Fibroblast of skin of right biceps (primary cell): ENCODE measurements around the gene SCN10A.

Experiments
- DNase-seq: peaks from one replicate; pipeline ENCODE4 v3.0.0-alpha.2; 2013

Gene SCN10A

GRCh38 chr3:38717355-38718240 is 98.4 kb downstream of the SCN10A start:
- DNase-seq: no peak

- DNase-seq: peak; percentile 4
These were observed 102.9 kb downstream of the SCN10A start for GRCh38 chr3:38713121-38713520.

- no peak for DNase-seq
These were observed 104.7 kb downstream of the SCN10A start for GRCh38 chr3:38711321-38711720.

GRCh38 chr3:38707730-38708129 is 108.3 kb downstream of the SCN10A start:
- no peak for DNase-seq

- no peak for DNase-seq
These were observed 109.1 kb downstream of the SCN10A start for GRCh38 chr3:38706961-38707360.

- DNase-seq: no peak
These were observed 113.8 kb downstream of the SCN10A start for GRCh38 chr3:38702231-38702630.

GRCh38 chr3:38698760-38699159 is 117.3 kb downstream of the SCN10A start:
- DNase-seq: no peak

GRCh38 chr3:38698061-38698460 is 118.0 kb downstream of the SCN10A start:
- DNase-seq: no peak

- DNase-seq: no peak
These were observed 120.0 kb downstream of the SCN10A start for GRCh38 chr3:38696034-38696433.

GRCh38 chr3:38690185-38690584 is 125.8 kb downstream of the SCN10A start:
- DNase-seq: no peak

- DNase-seq: no peak
These were observed 126.2 kb downstream of the SCN10A start for GRCh38 chr3:38689774-38690173.

- no peak for DNase-seq
These were observed 126.7 kb downstream of the SCN10A start for GRCh38 chr3:38689346-38689745.

GRCh38 chr3:38687321-38687720 is 128.7 kb downstream of the SCN10A start:
- DNase-seq: no peak

- DNase-seq: no peak
These were observed 131.5 kb downstream of the SCN10A start for GRCh38 chr3:38684546-38684945.

GRCh38 chr3:38669668-38670067 is 146.3 kb downstream of the SCN10A start:
- DNase-seq: no peak

GRCh38 chr3:38662544-38662943 is 153.5 kb downstream of the SCN10A start:
- DNase-seq: peak; percentile 11

GRCh38 chr3:38658841-38659240 is 157.2 kb downstream of the SCN10A start:
- no peak for DNase-seq

- no peak for DNase-seq
These were observed 158.6 kb downstream of the SCN10A start for GRCh38 chr3:38657369-38657768.

GRCh38 chr3:38655708-38656300 is 160.2 kb downstream of the SCN10A start:
- peak; percentile 34 for DNase-seq

- no peak for DNase-seq
These were observed 162.1 kb downstream of the SCN10A start for GRCh38 chr3:38653685-38654537.

GRCh38 chr3:38652934-38653333 is 163.1 kb downstream of the SCN10A start:
- no peak for DNase-seq

- DNase-seq: peak; percentile 46
These were observed 164.7 kb downstream of the SCN10A start for GRCh38 chr3:38651153-38651789.
